Keratinocyte (primary cell): ENCODE data around the gene GPX4.

Experiments
- EZH2 ChIP-seq: IDR thresholded peaks from one replicate; pipeline ENCODE4 v1.6.1; 2012; ENCODE audit warnings: inconsistent platforms, mild to moderate bottlenecking, low read length, moderate library complexity
- TF ChIP-seq, protein P1 (sequence below), 3 experiments: IDR thresholded peaks in 1 of 3; conservative IDR thresholded peaks in 1 of 3; optimal IDR thresholded peaks in 1 of 3; 2 replicates in 2 of 3; 3 replicates in 1 of 3; pipeline versions ENCODE3 to v1.5.1; 2011; ENCODE audit warnings: low read length in 3 of 3, mild to moderate bottlenecking in 3 of 3, moderate library complexity in 2 of 3, control low read depth in 1 of 3, inconsistent platforms in 1 of 3; ENCODE audit not compliant: insufficient read depth in 2 of 3; ENCODE audit errors: extremely low read depth in 1 of 3

DNA sequence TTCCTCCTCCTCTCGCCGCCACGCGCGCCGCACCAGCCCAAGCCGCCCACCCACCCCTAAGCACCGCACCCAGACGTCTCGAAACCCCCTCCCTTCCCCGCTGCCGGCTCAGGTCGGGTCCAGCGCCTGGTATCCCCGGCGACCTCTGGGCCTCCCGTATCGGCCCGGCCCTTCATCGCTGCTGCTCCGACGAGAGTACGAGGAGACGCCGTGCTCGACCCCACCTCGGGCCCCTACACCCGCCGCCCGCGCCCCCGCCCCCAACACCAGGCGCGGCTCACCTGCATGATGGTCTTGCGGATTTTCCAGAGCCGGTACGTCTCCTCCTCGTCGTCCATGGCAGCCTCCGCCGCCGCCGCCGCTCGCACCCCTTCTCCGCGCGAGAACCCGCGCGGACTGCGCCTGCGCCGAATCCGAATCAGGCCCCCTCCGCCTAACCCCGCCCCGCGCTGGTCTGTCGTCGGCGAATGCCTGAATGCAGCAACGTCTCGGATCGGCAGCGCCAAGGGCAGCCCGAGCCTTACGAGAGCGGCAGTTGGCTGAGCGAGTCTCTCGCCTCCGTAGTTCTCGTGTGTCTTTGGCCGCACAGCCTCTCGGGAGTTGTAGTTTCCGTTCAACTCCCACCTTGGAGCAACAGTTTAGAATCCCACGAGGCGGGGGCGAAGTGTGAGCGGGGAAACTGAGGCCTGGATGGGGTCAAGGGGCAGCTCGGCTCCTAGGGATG lies 8.7 kb upstream of the GPX4 start, which contains the start of gene POLR2E:
- no peak for TF ChIP-seq EZH2
- TF ChIP-seq, protein P1, sequence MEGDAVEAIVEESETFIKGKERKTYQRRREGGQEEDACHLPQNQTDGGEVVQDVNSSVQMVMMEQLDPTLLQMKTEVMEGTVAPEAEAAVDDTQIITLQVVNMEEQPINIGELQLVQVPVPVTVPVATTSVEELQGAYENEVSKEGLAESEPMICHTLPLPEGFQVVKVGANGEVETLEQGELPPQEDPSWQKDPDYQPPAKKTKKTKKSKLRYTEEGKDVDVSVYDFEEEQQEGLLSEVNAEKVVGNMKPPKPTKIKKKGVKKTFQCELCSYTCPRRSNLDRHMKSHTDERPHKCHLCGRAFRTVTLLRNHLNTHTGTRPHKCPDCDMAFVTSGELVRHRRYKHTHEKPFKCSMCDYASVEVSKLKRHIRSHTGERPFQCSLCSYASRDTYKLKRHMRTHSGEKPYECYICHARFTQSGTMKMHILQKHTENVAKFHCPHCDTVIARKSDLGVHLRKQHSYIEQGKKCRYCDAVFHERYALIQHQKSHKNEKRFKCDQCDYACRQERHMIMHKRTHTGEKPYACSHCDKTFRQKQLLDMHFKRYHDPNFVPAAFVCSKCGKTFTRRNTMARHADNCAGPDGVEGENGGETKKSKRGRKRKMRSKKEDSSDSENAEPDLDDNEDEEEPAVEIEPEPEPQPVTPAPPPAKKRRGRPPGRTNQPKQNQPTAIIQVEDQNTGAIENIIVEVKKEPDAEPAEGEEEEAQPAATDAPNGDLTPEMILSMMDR (optimal IDR thresholded peaks at IDR 0.05 in 1 of 3, IDR thresholded peaks at IDR 0.05 in 1 of 3, conservative IDR thresholded peaks at IDR 0.05 in 1 of 3; ENCODE audit: extremely low read depth in 1 of 3, insufficient read depth in 2 of 3, low read length in 3 of 3): no peak
